Heart right ventricle (tissue), 16 donors: ENCODE results near the gene GNMT. TPM values are rescaled to one million over a fixed set of nuclear protein-coding genes. Genes with fewer than 3 reads are reported as not detected.

Experiments
- ATAC-seq, 8 donors: fragments of 200-7000 bp; cut with Tn5 transposase; one replicate each; pipeline ENCODE4 v1.9.1; 2020; ENCODE audit warnings: mild to moderate bottlenecking in 8 of 8, moderate library complexity in 8 of 8, moderate number of reproducible peaks in 1 of 8
- DNase-seq, 2 donors: peaks; one replicate each; pipeline ENCODE4 v3.0.0-alpha.2; 2020
- H3K27ac ChIP-seq, 10 donors: fragments of 200-600 bp; sonication (generic) in 2 of 10; one replicate each; pipeline versions ENCODE4 v1.5.0 to v1.8.0; 2020 to 2022; ENCODE audit warnings: mild to moderate bottlenecking in 3 of 10
- H3K27me3 ChIP-seq, 7 donors: fragments of 200-600 bp; one replicate each; pipeline ENCODE4 v1.8.0; 2021 to 2022; ENCODE audit warnings: mild to moderate bottlenecking in 2 of 7
- H3K36me3 ChIP-seq, 9 donors: fragments of 200-600 bp; sonication (generic) in 1 of 9; one replicate each; pipeline versions ENCODE4 v1.5.0 to v1.8.0; 2020 to 2022; ENCODE audit warnings: mild to moderate bottlenecking in 2 of 9
- H3K4me1 ChIP-seq, 9 donors: fragments of 200-600 bp; sonication (generic) in 1 of 9; one replicate each; pipeline versions ENCODE4 v1.5.0 to v1.8.0; 2020 to 2022; ENCODE audit warnings: mild to moderate bottlenecking in 4 of 9
- H3K4me3 ChIP-seq, 10 donors: fragments of 200-600 bp; sonication (generic) in 2 of 10; one replicate each; pipeline versions ENCODE4 v1.5.0 to v1.8.0; 2020 to 2022; ENCODE audit warnings: mild to moderate bottlenecking in 7 of 10, moderate library complexity in 2 of 10
- H3K9me3 ChIP-seq, 11 donors: fragments of 200-600 bp in 10 of 11; sonication (generic) in 2 of 11; one replicate each; pipeline versions ENCODE4 v1.5.0 to v1.8.0; 2013 to 2022; ENCODE audit warnings: mild to moderate bottlenecking in 2 of 11, control low read depth in 1 of 11, moderate library complexity in 1 of 11
- CTCF ChIP-seq, 9 donors: fragments of 200-600 bp; sonication (generic) in 2 of 9; IDR thresholded peaks; one replicate each; pipeline versions ENCODE4 v1.5.0 to v1.8.0; 2021 to 2022; ENCODE audit warnings: antibody characterized with exemption in 9 of 9, mild to moderate bottlenecking in 5 of 9, moderate library complexity in 1 of 9
- WGBS, 2 donors: extraction: QIAGEN DNeasy Blood & Tissue Kit; methylation state at CpG; one replicate each; pipeline ENCODE4 v1.1.7; 2013; ENCODE audit warnings: inconsistent platforms in 1 of 2; 5-methylcytosine and 5-hydroxymethylcytosine counted together
- intact Hi-C, 10 donors: fragments of 100-400 bp; cut with DNase I; formaldehyde crosslinking; loops; one replicate each; pipeline versions ENCODE4 v1.11.1 to v1.14.2; 2022
- polyA plus RNA-seq, 2 donors: library from polyadenylated mRNA; stranded (reverse); fragments of 200-250 nt; gene quantifications; one replicate each; pipeline ENCODE4 v1.2.3, GENCODE V29; 2013
- total RNA-seq, 10 donors: library from RNA; stranded (reverse); fragmentation: NEBNext Ultra II Directional in 3 of 10; extraction: Animal tissue kit (Norgen Biotek cat#: 25700) in 3 of 10; gene quantifications; one replicate each; pipeline versions ENCODE4 v1.2.1 to v1.2.4, GENCODE V29; 2021 to 2023
- donor health status: Arrhythmogenic right ventricular cardiomyopathy.
- donor health status: ischemic (EF 13 %, LVEDD 7.1; RV severe dilation, severe dysfunction).
- donor health status: healthy with polysubstance abuse.
- donor health status: DM: no; HTN: yes; CAD: no.
- donor health status: DM: no; HTN: no; CAD: no.
- donor health status: ischemic (EF 25% LVEDD 6.9; RV normal size, moderate dysfunction).
- donor health status: ischemic (EF 25% LVEDD 5.7; RV mildly dilated, moderate dysfunction).
- donor health status: healthy.
- donor health status: DM: yes; HTN: yes; CAD: no.
- donor health status: Ischemic cardiomyopathy.
- donor health status: ischemic (EF 35%, LVEDD 5.7; RV mildly dilated, moderate dysfunction).
- donor health status: nonischemic (EF 11% LVEDD 7.7; RV severe dilation, severe dysfunction).
- donor health status: DM: yes; HTN: yes; CAD: no.
- donor health status: PGD.
- donor health status: ischemic (EF 29% LVEDD 5.4; RV normal size, mild dysfunction).
- donor health status: nonischemic (EF 23%, LVEDD 6.1; RV moderate dilation, normal function).

The GNMT gene
- total and polyA plus RNA-seq, 12 donors: 0.26 to 10.9 (median 0.86) TPM

- ATAC-seq (no peak), DNase-seq (no peak)
- H3K4me3 ChIP-seq: no peak overlapping the region
- H3K27ac ChIP-seq: no peak overlapping the region
- intact Hi-C loops: no loop called here
- TF ChIP-seq CTCF (IDR thresholded peaks at IDR 0.05): no peak
- peaks cover 0 to 57% (median 18%) of the 10 kb centered on the region in 9 donors for H3K36me3 ChIP-seq
- peaks cover 0 to 16% (median 0%) of the 10 kb centered on the region in 7 donors for H3K27me3 ChIP-seq
- no peaks in the 10 kb centered on the region for H3K9me3 ChIP-seq
- WGBS, 2 donors: 91 to 94% methylated on average over 12 to 13 of the region's 13 CpGs
- peaks cover 0 to 18% (median 16%) of the 10 kb centered on the region in 9 donors for H3K4me1 ChIP-seq
Observed at GRCh38 chr6:42962502-42963178, 2.1 kb downstream of the GNMT start.

GRCh38 chr6:42963179-42963854 lies 2.8 kb downstream of the GNMT start:
- no peaks in the 10 kb centered on the region for H3K9me3 ChIP-seq
- H3K27me3 ChIP-seq: peaks cover 0 to 16% (median 0%) of the 10 kb centered on the region in 7 donors
- DNase-seq: no peak
- 86 to 89% methylated on average over 12 of the region's 12 CpGs for WGBS, 2 donors
- H3K36me3 ChIP-seq: peaks cover 0 to 64% (median 22%) of the 10 kb centered on the region in 9 donors
- ATAC-seq: no peak
- H3K4me3 ChIP-seq: no peak overlapping the region
- H3K27ac ChIP-seq: no peak overlapping the region
- intact Hi-C loops: no loop called here
- no peak for TF ChIP-seq CTCF (IDR thresholded peaks at IDR 0.05)
- peaks cover 0 to 18% (median 16%) of the 10 kb centered on the region in 9 donors for H3K4me1 ChIP-seq

GRCh38 chr6:42963855-42964605 lies 3.5 kb downstream of the GNMT start:
- 84 to 88% methylated on average over 9 of the region's 9 CpGs for WGBS, 2 donors
- Histone ChIP-seq H3K4me3 (no peak overlapping the region), H3K27me3 (peaks cover 0 to 16% (median 0%) of the 10 kb centered on the region in 7 donors), H3K36me3 (peaks cover 0 to 71% (median 24%) of the 10 kb centered on the region in 9 donors), H3K9me3 (no peaks in the 10 kb centered on the region), H3K4me1 (peaks cover 0 to 18% (median 16%) of the 10 kb centered on the region in 9 donors), H3K27ac (no peak overlapping the region)
- ATAC-seq (no peak), DNase-seq (no peak)
- intact Hi-C loops: no loop called here
- peak in 2 of 9 donors; percentile 18 to 22 for TF ChIP-seq CTCF (IDR thresholded peaks at IDR 0.05)

GRCh38 chr6:42966571-42966970 lies 6.0 kb downstream of the GNMT start:
- Histone ChIP-seq H3K27ac (no peak overlapping the region), H3K4me3 (no peak overlapping the region), H3K9me3 (no peaks in the 10 kb centered on the region), H3K36me3 (peaks cover 0 to 87% (median 31%) of the 10 kb centered on the region in 9 donors), H3K27me3 (no peaks in the 10 kb centered on the region), H3K4me1 (peaks cover 0 to 9% (median 4%) of the 10 kb centered on the region in 9 donors)
- no peak for TF ChIP-seq CTCF (IDR thresholded peaks at IDR 0.05)
- WGBS, 2 donors: 75 to 82% methylated on average over 7 of the region's 7 CpGs
- no peak for ATAC-seq
- intact Hi-C loops: no loop called here
- no peak for DNase-seq
